GM23338 (cell line): ENCODE data around the gene COL16A1. TPM values are rescaled to one million over a fixed set of nuclear protein-coding genes. Genes with fewer than 3 reads are reported as not detected.

Source experiments
- ATAC-seq: fragments of 200-7000 bp; cut with Tn5 transposase; 3 replicates; pipeline ENCODE4 v1.9.1; 2020
- DNase-seq: peaks from one replicate; pipeline ENCODE4 v3.0.0-alpha.2; 2015; ENCODE audit warnings: low spot score
- H2AFZ ChIP-seq: fragments of 200-600 bp; sonication (generic); 2 replicates; pipeline ENCODE4 v1.8.0; 2016; ENCODE audit warnings: antibody characterized with exemption, mild to moderate bottlenecking, moderate library complexity
- H3F3A ChIP-seq: fragments of 200-600 bp; sonication (generic); replicated peaks from 2 replicates; pipeline ENCODE4 v1.8.0; 2017; ENCODE audit warnings: antibody characterized with exemption, mixed run types, low read depth
- H3K27ac ChIP-seq: fragments of 200-600 bp; sonication (generic); 2 replicates; pipeline ENCODE4 v1.6.1; 2016; ENCODE audit warnings: low read depth
- H3K27me3 ChIP-seq: fragments of 200-600 bp; sonication (generic); 2 replicates; pipeline ENCODE4 v1.8.0; 2016; ENCODE audit warnings: mild to moderate bottlenecking, mixed run types, moderate library complexity; ENCODE audit not compliant: insufficient read depth
- H3K36me3 ChIP-seq: fragments of 200-600 bp; sonication (generic); 2 replicates; pipeline ENCODE4 v1.8.0; 2016; ENCODE audit warnings: mild to moderate bottlenecking; ENCODE audit not compliant: insufficient read depth
- H3K4me1 ChIP-seq: fragments of 200-600 bp; sonication (generic); 2 replicates; pipeline ENCODE4 v1.8.0; 2016; ENCODE audit warnings: mild to moderate bottlenecking, moderate library complexity; ENCODE audit not compliant: insufficient read depth
- H3K4me2 ChIP-seq: fragments of 200-600 bp; sonication (generic); 2 replicates; pipeline ENCODE4 v1.7.1; 2017; ENCODE audit warnings: mixed run types
- H3K4me3 ChIP-seq: fragments of 200-600 bp; sonication (generic); 2 replicates; pipeline ENCODE4 v1.6.1; 2016; ENCODE audit warnings: mixed run types
- H3K79me2 ChIP-seq: fragments of 200-600 bp; sonication (generic); replicated peaks from 2 replicates; pipeline ENCODE4 v1.8.0; 2017; ENCODE audit warnings: mild to moderate bottlenecking; ENCODE audit not compliant: insufficient read depth
- H3K9me2 ChIP-seq: fragments of 200-600 bp; sonication (generic); 2 replicates; pipeline ENCODE4 v1.8.0; 2017; ENCODE audit not compliant: insufficient read depth
- H4K20me1 ChIP-seq: fragments of 200-600 bp; sonication (generic); replicated peaks from 2 replicates; pipeline ENCODE4 v1.8.0; 2017; ENCODE audit warnings: mild to moderate bottlenecking; ENCODE audit not compliant: insufficient read depth
- H3K27ac Mint-ChIP-seq: 2 replicates; pipeline ENCODE4 v1.8.0; 2020; ENCODE audit warnings: inconsistent platforms, mild to moderate bottlenecking, moderate library complexity, mixed read lengths
- H3K27me3 Mint-ChIP-seq: 3 replicates; pipeline ENCODE4 v1.8.0; 2022; ENCODE audit warnings: low read depth, mild to moderate bottlenecking, moderate library complexity, mixed read lengths, inconsistent platforms; ENCODE audit not compliant: insufficient read depth, poor library complexity
- H3K36me3 Mint-ChIP-seq: 3 replicates; pipeline ENCODE4 v1.8.0; 2021; ENCODE audit warnings: low read depth, mild to moderate bottlenecking, inconsistent platforms, moderate library complexity, mixed read lengths
- H3K4me1 Mint-ChIP-seq: 3 replicates; pipeline ENCODE4 v1.8.0; 2020; ENCODE audit warnings: mild to moderate bottlenecking, inconsistent platforms, mixed read lengths
- H3K4me3 Mint-ChIP-seq: 3 replicates; pipeline ENCODE4 v1.8.0; 2021; ENCODE audit warnings: moderate library complexity, mild to moderate bottlenecking, inconsistent platforms, mixed read lengths
- H3K9me3 Mint-ChIP-seq: 3 replicates; pipeline ENCODE4 v1.8.0; 2020; ENCODE audit warnings: moderate library complexity, mild to moderate bottlenecking, inconsistent platforms, mixed read lengths
- CREB1 ChIP-seq: fragments of 250-450 bp; sonication (Bioruptor Pico); IDR thresholded peaks from 2 replicates; pipeline ENCODE4 v1.5.0; 2020; ENCODE audit warnings: low read depth, mild to moderate bottlenecking, moderate library complexity
- CTCF ChIP-seq, 2 experiments: fragments of 200-600 bp in 1 of 2; sonication (generic) in 1 of 2; conservative IDR thresholded peaks; 2 replicates each; pipeline versions ENCODE4 v1.5.1 to v1.6.1; 2016 to 2017; ENCODE audit warnings: antibody characterized with exemption in 2 of 2, low read depth in 2 of 2, mild to moderate bottlenecking in 2 of 2, moderate library complexity in 1 of 2
- EZH2 ChIP-seq: fragments of 200-600 bp; sonication (generic); IDR thresholded peaks from one replicate; pipeline ENCODE4 v1.8.0; 2017; ENCODE audit warnings: antibody characterized with exemption, mild to moderate bottlenecking, low read depth; ENCODE audit not compliant: unreplicated experiment
- EZH2phosphoT487 ChIP-seq: fragments of 200-600 bp; sonication (generic); IDR thresholded peaks from one replicate; pipeline ENCODE4 v1.8.1; 2018; ENCODE audit warnings: antibody characterized with exemption; ENCODE audit not compliant: unreplicated experiment
- JUNB ChIP-seq: IDR thresholded peaks from one replicate; pipeline ENCODE4 v1.6.1; 2016; ENCODE audit warnings: antibody characterized with exemption; ENCODE audit not compliant: unreplicated experiment
- POLR2AphosphoS5 ChIP-seq: IDR thresholded peaks from 2 replicates; pipeline ENCODE4 v1.6.1; 2016; ENCODE audit warnings: antibody characterized with exemption, low read depth
- STAT1 ChIP-seq: IDR thresholded peaks from one replicate; pipeline ENCODE4 v1.6.1; 2016; ENCODE audit warnings: antibody characterized with exemption; ENCODE audit not compliant: unreplicated experiment
- ZNF114 ChIP-seq: fragments of 250-450 bp; sonication (Bioruptor Pico); IDR thresholded peaks from 2 replicates; pipeline ENCODE4 v1.5.0; 2020; ENCODE audit warnings: mild to moderate bottlenecking, moderate library complexity
- ZNF462 ChIP-seq: fragments of 250-450 bp; sonication (Bioruptor Pico); IDR thresholded peaks from 2 replicates; pipeline ENCODE4 v1.5.0; 2020; ENCODE audit warnings: mild to moderate bottlenecking, moderate library complexity
- polyA plus RNA-seq: library from polyadenylated mRNA; unstranded; fragments of >200 nt; fragmentation: Nextera tagmentation; extraction: Ambion mirVana; gene quantifications from 2 replicates; pipeline ENCODE4 v1.2.1, GENCODE V29; 2016
- total RNA-seq: library from RNA; depleted of rRNA; stranded (reverse); fragments of >200 nt; shearing (Covaris generic); gene quantifications from 2 replicates; pipeline ENCODE4 v1.2.3, GENCODE V29; 2014

The COL16A1 gene
- total and polyA plus RNA-seq, 2 experiments from 2014 or later, result 4.2 to 13.2 TPM

- TF ChIP-seq ZNF462 (CRISPR knock-in tag) (no peak), JUNB (no peak), STAT1 (no peak), EZH2 (no peak), ZNF114 (CRISPR knock-in tag) (no peak), POLR2AphosphoS5 (no peak), CTCF (conservative IDR thresholded peaks at IDR 0.05; ENCODE audit: low read depth in 2 of 2) (no peak)
These were observed 46.6 kb downstream of the COL16A1 start (continued) for GRCh38 chr1:31657020-31657804.

GRCh38 chr1:31655756-31656155 is 48.1 kb downstream of the COL16A1 start:
- no peaks in the 10 kb centered on the region for H3K36me3 ChIP-seq
- no peaks in the 10 kb centered on the region for H3K9me2 ChIP-seq
- H3K27ac ChIP-seq, result no peak overlapping the region
- H3F3A ChIP-seq, result no peaks in the 10 kb centered on the region
- Mint-ChIP-seq H3K36me3 (no peaks in the 10 kb centered on the region), H3K27ac (no peak overlapping the region), H3K9me3 (no peaks in the 10 kb centered on the region), H3K27me3 (peaks cover 5% of the 10 kb centered on the region), H3K4me1 (no peaks in the 10 kb centered on the region; the same call in 2 of the 3 replicates), H3K4me3 (no peak overlapping the region)
- H3K4me1 ChIP-seq, result no peaks in the 10 kb centered on the region
- no peak overlapping the region for H3K4me3 ChIP-seq
- no peak for DNase-seq
- H3K27me3 ChIP-seq, result no peaks in the 10 kb centered on the region
- no peak overlapping the region for H3K4me2 ChIP-seq
- no peaks in the 10 kb centered on the region for H3K79me2 ChIP-seq
- no peak for ATAC-seq
- no peaks in the 10 kb centered on the region for H4K20me1 ChIP-seq
- H2AFZ ChIP-seq, result no peak overlapping the region
- TF ChIP-seq POLR2AphosphoS5 (no peak), EZH2phosphoT487 (no peak), CREB1 (no peak)
